Mesothelial cell of epicardium (in vitro differentiated cells): ENCODE data around the gene SLAMF7. TPM values are rescaled to one million over a fixed set of nuclear protein-coding genes. Genes with fewer than 3 reads are reported as not detected.

Source experiments
- DNase-seq, 2 experiments: peaks; one replicate each; pipeline ENCODE4 v3.0.0; 2021; ENCODE audit warnings: low spot score in 2 of 2; ENCODE audit not compliant: unreplicated experiment in 2 of 2
- H3K27ac Mint-ChIP-seq: 2 replicates; pipeline ENCODE4 v1.8.0; 2021; ENCODE audit warnings: mixed read lengths
- H3K27me3 Mint-ChIP-seq: 2 replicates; pipeline ENCODE4 v1.8.0; 2021; ENCODE audit warnings: low read depth, mixed read lengths
- H3K36me3 Mint-ChIP-seq: 2 replicates; pipeline ENCODE4 v1.8.0; 2021; ENCODE audit warnings: mixed read lengths
- H3K4me1 Mint-ChIP-seq: 2 replicates; pipeline ENCODE4 v1.8.0; 2021; ENCODE audit warnings: mixed read lengths
- H3K4me3 Mint-ChIP-seq: 2 replicates; pipeline ENCODE4 v1.8.0; 2021; ENCODE audit warnings: mild to moderate bottlenecking, moderate library complexity, mixed read lengths
- H3K9me3 Mint-ChIP-seq: 2 replicates; pipeline ENCODE4 v1.8.0; 2021; ENCODE audit warnings: mixed read lengths
- total RNA-seq: library from RNA; stranded (reverse); gene quantifications from 3 replicates; pipeline ENCODE4 v1.2.1, GENCODE V29; 2021
- TF ChIP-seq, protein P1 (sequence below): fragments of 200-600 bp; sonication (generic); IDR thresholded peaks from one replicate; pipeline ENCODE4 v1.5.0; 2021; ENCODE audit warnings: antibody characterized with exemption; ENCODE audit not compliant: unreplicated experiment

Gene SLAMF7
- total RNA-seq, 1 donor from 2014 or later = not detected

DNA sequence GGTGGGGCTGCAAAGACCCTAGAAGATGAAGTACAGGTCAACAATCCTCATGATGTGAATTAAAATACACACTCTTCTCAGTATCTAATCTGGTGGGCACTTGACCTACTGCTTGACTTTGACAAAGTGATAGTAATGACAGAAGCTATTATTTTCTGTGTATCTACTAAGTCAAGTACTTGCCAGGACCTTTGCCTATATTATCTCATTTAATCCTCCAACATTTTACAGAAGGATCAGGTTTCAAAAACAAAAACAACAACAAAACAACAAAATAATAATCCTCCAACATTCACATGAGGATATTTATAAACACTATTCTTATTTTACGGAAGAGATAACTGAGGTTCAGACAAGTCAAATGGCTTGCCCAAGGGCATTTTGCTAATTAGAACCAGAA, 23.0 kb upstream of the SLAMF7 start:
- peaks cover 6% of the 10 kb centered on the region for H3K9me3 Mint-ChIP-seq
- H3K27ac Mint-ChIP-seq = no peak overlapping the region
- DNase-seq = no peak
- H3K36me3 Mint-ChIP-seq = no peaks in the 10 kb centered on the region
- peaks cover 9% of the 10 kb centered on the region for H3K4me1 Mint-ChIP-seq
- no peak overlapping the region for H3K4me3 Mint-ChIP-seq
- TF ChIP-seq, protein P1, sequence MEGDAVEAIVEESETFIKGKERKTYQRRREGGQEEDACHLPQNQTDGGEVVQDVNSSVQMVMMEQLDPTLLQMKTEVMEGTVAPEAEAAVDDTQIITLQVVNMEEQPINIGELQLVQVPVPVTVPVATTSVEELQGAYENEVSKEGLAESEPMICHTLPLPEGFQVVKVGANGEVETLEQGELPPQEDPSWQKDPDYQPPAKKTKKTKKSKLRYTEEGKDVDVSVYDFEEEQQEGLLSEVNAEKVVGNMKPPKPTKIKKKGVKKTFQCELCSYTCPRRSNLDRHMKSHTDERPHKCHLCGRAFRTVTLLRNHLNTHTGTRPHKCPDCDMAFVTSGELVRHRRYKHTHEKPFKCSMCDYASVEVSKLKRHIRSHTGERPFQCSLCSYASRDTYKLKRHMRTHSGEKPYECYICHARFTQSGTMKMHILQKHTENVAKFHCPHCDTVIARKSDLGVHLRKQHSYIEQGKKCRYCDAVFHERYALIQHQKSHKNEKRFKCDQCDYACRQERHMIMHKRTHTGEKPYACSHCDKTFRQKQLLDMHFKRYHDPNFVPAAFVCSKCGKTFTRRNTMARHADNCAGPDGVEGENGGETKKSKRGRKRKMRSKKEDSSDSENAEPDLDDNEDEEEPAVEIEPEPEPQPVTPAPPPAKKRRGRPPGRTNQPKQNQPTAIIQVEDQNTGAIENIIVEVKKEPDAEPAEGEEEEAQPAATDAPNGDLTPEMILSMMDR = no peak
- no peaks in the 10 kb centered on the region for H3K27me3 Mint-ChIP-seq

DNA sequence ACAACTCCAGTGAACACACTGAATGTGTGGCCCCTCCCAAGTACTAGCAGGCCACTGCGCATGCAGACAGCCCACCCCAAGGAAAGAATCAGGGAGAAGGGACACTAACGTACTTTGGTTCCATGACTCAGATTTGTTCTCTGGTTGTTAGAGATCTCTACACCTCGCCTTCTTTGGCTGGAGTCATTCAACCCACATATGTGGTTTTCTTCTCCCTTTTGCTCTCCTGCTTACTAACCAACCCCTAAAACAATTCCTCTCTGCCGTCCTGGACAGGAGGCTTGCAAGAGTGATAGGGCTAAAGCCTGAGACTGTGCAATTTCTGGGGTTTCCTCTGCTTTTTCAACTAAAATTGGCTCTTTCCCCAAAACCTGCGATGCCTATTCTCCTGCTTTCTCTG, 21.7 kb upstream of the SLAMF7 start:
- Mint-ChIP-seq H3K4me1 (peaks cover 2% of the 10 kb centered on the region), H3K27me3 (no peaks in the 10 kb centered on the region), H3K36me3 (no peaks in the 10 kb centered on the region), H3K27ac (no peak overlapping the region), H3K4me3 (no peak overlapping the region), H3K9me3 (peaks cover 10% of the 10 kb centered on the region)
- no peak for DNase-seq
- TF ChIP-seq, protein P1 = no peak

DNA sequence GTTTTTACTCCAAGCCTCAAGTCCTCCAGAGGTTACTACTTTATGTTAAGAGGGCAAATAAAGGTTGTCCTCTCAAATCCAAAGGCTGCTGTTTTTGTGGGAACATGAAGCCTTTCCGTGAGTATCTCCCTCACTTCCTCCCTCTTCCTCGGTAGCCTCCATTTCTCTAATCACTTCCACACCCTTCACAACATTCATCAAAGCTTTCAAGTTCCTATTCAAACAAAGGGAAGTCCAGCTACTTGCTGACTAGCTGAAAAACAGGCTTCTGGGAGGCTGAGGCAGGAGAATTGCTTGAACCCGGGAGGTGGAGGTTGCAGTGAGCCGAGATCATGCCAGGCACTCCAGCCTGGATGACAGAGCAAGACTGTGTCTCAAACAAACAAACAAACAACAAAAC, 20.8 kb upstream of the SLAMF7 start:
- Mint-ChIP-seq H3K27ac (no peak overlapping the region), H3K9me3 (peaks cover 11% of the 10 kb centered on the region), H3K27me3 (no peaks in the 10 kb centered on the region), H3K36me3 (no peaks in the 10 kb centered on the region), H3K4me1 (peaks cover 2% of the 10 kb centered on the region), H3K4me3 (no peak overlapping the region)
- TF ChIP-seq, protein P1 = no peak
- DNase-seq = no peak

DNA sequence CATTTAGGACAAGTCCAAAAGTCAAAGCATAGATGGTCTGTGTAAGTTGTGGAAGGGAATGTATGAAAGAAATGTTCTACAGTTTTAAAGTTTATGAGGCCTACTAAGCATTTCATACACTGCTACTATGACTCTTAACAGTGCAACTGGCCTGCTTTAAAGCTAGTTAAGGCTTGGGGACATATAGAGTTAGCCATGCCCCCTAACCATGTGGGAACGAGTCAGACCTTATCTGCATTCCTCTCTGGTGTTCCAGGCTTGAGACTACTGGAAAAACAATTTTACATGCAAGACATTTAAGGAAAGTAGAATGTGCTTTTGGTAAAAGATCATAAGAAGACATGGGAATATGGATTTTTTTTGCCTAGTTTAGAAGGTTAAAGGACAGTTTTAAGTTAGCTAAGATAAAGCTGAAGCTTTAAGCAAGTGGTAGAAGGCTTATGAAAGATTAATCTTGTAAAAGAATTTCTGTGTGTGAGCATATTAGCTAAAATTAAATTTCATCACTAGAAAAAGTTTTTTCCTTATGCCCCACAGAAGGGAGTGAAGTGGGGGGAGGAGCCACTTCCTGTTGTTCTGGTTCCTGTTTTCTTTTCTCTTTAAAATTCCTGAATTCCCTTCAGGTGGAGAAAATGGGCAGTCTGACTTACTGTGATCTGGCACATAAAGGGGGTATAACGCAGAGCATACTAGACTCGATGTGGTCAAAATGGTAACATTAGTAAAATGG, 18.5 kb upstream of the SLAMF7 start:
- TF ChIP-seq, protein P1 = no peak
- H3K9me3 Mint-ChIP-seq = peaks cover 11% of the 10 kb centered on the region
- H3K27ac Mint-ChIP-seq = no peak overlapping the region
- no peaks in the 10 kb centered on the region for H3K36me3 Mint-ChIP-seq
- H3K4me1 Mint-ChIP-seq = peaks cover 2% of the 10 kb centered on the region
- no peak for DNase-seq
- H3K4me3 Mint-ChIP-seq = no peak overlapping the region
- H3K27me3 Mint-ChIP-seq = no peaks in the 10 kb centered on the region

DNA sequence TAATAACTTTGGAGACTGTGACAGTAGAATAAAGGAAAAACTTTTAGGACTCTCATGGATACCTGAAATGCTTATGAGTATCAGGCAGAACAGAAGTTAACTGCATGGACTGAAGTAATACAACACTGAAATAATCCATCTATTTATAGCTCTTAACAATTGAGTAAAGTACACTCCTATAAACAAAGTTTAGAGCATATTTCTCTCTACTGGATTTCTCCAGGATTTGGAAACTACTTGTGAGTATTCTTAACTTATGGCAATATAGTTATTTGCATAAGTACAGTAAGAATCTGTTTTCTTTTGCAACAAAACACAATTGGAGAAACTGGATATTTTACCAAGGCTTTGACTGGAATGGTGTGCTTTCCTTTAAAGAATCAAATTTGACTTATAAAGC, 17.6 kb upstream of the SLAMF7 start:
- Mint-ChIP-seq H3K4me1 (peaks cover 2% of the 10 kb centered on the region), H3K27me3 (no peaks in the 10 kb centered on the region), H3K27ac (no peak overlapping the region), H3K4me3 (no peak overlapping the region), H3K9me3 (peaks cover 11% of the 10 kb centered on the region), H3K36me3 (no peaks in the 10 kb centered on the region)
- DNase-seq = no peak
- TF ChIP-seq, protein P1 = no peak

DNA sequence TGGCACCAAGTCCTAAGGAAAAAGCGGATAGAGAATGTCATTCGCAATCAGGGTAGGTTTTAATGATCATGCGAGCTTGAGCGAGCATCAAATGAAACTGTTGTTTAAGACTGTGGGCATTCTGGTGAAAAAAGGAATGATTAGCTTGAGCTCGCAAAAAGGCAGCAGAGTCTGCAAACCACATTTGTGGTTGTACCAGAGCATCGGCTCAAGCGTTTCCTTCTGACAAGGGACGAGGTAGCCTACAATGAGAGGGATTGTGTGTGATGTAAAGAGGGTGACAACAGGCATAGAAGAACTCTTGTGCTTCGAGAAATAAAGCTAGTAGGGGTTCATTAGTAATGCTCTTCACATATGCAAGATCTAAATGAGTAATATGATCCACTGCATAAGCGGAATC, 16.3 kb upstream of the SLAMF7 start:
- H3K27me3 Mint-ChIP-seq = no peaks in the 10 kb centered on the region
- H3K4me1 Mint-ChIP-seq = peaks cover 2% of the 10 kb centered on the region
- H3K4me3 Mint-ChIP-seq = no peak overlapping the region
- TF ChIP-seq, protein P1 = no peak
- no peak overlapping the region for H3K27ac Mint-ChIP-seq
- H3K9me3 Mint-ChIP-seq = peaks cover 11% of the 10 kb centered on the region
- no peak for DNase-seq
- H3K36me3 Mint-ChIP-seq = no peaks in the 10 kb centered on the region
